Loucy (cell line): ENCODE data around the gene PDK2.

ENCODE experiments used
- H2AFZ ChIP-seq: fragments of 200-600 bp; sonication (generic); 2 replicates; pipeline ENCODE4 v1.6.0; 2016; ENCODE audit warnings: antibody characterized with exemption, mild to moderate bottlenecking, low read length, moderate library complexity
- H3F3A ChIP-seq: fragments of 200-600 bp; 2 replicates; pipeline ENCODE4 v1.6.0; 2016; ENCODE audit warnings: antibody characterized with exemption, low read depth, mild to moderate bottlenecking
- H3K27me3 ChIP-seq: fragments of 200-600 bp; sonication (generic); 2 replicates; pipeline ENCODE4 v1.6.1; 2014; ENCODE audit warnings: low read length, mild to moderate bottlenecking; ENCODE audit not compliant: insufficient read depth, poor library complexity, severe bottlenecking
- H3K36me3 ChIP-seq: fragments of 200-600 bp; sonication (generic); 2 replicates; pipeline ENCODE4 v1.6.1; 2016; ENCODE audit warnings: low read length; ENCODE audit not compliant: insufficient read depth
- H3K4me1 ChIP-seq: fragments of 200-600 bp; sonication (generic); 2 replicates; pipeline ENCODE4 v1.5.1; 2014; ENCODE audit warnings: low read length, mild to moderate bottlenecking; ENCODE audit not compliant: insufficient read depth, poor library complexity, severe bottlenecking
- H3K4me2 ChIP-seq: fragments of 200-600 bp; sonication (generic); 2 replicates; pipeline ENCODE4 v1.6.0; 2014; ENCODE audit warnings: antibody characterized with exemption, low read length, low read depth, mild to moderate bottlenecking; ENCODE audit not compliant: poor library complexity, severe bottlenecking
- H3K4me3 ChIP-seq: fragments of 200-600 bp; sonication (generic); 2 replicates; pipeline ENCODE4 v1.5.1; 2014; ENCODE audit warnings: low read length, mild to moderate bottlenecking, mixed read lengths; ENCODE audit not compliant: poor library complexity, severe bottlenecking
- H3K79me2 ChIP-seq: fragments of 200-600 bp; sonication (generic); 2 replicates; pipeline ENCODE4 v1.6.1; 2014; ENCODE audit warnings: low read length; ENCODE audit not compliant: insufficient read depth
- H3K9ac ChIP-seq: fragments of 200-600 bp; sonication (generic); 2 replicates; pipeline ENCODE4 v1.6.0; 2014; ENCODE audit warnings: mild to moderate bottlenecking, low read depth, low read length, moderate library complexity; ENCODE audit not compliant: poor library complexity, severe bottlenecking
- H3K9me2 ChIP-seq: fragments of 200-600 bp; sonication (generic); replicated peaks from 2 replicates; pipeline ENCODE4 v1.6.1; 2016; ENCODE audit warnings: low read depth, low read length, mixed read lengths
- H3K9me3 ChIP-seq: fragments of 200-600 bp; sonication (generic); 2 replicates; pipeline ENCODE4 v1.6.1; 2014; ENCODE audit warnings: mild to moderate bottlenecking, antibody characterized with exemption, low read length, low read depth; ENCODE audit not compliant: insufficient read depth
- H4K20me1 ChIP-seq: fragments of 200-600 bp; sonication (generic); 2 replicates; pipeline ENCODE4 v1.6.0; 2014; ENCODE audit warnings: antibody characterized with exemption, low read length, mild to moderate bottlenecking; ENCODE audit not compliant: insufficient read depth, poor library complexity, severe bottlenecking
- EZH2phosphoT487 ChIP-seq: fragments of 200-600 bp; IDR thresholded peaks from 2 replicates; pipeline ENCODE4 v1.6.1; 2018; ENCODE audit warnings: antibody characterized with exemption, mild to moderate bottlenecking, moderate library complexity, borderline replicate concordance
- TF ChIP-seq, protein P1 (sequence below): fragments of 200-600 bp; sonication (generic); conservative IDR thresholded peaks from 2 replicates; pipeline ENCODE4 v1.5.1; 2014; ENCODE audit warnings: mild to moderate bottlenecking, antibody characterized with exemption, low read length

The PDK2 gene

DNA sequence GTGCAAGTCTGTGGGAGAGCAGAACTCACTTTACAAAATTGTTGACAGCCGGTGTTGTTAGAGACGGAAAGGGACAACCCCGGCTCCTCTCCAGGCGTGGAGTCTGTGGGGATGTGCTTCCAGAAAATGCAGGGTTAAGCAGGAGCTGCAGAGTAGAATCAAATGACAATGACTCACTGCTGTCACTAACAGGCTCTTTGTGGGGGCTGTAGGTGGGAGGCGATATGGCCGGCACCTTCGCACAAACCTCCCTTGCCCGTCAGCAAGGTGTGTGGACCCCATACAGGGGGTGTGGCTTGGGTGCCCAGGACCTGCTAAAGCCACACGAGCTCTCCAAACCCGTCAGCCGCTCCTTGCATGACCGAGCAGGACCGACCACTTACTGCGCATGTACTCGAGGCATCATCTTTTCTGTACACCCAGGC is 5.8 kb downstream of the PDK2 start:
- H3K9ac ChIP-seq, result no peak overlapping the region
- no peaks in the 10 kb centered on the region for H3K36me3 ChIP-seq
- H3F3A ChIP-seq, result no peaks in the 10 kb centered on the region
- no peaks in the 10 kb centered on the region for H4K20me1 ChIP-seq
- H3K9me3 ChIP-seq, result no peaks in the 10 kb centered on the region
- H3K27me3 ChIP-seq, result no peaks in the 10 kb centered on the region
- TF ChIP-seq, protein P1, sequence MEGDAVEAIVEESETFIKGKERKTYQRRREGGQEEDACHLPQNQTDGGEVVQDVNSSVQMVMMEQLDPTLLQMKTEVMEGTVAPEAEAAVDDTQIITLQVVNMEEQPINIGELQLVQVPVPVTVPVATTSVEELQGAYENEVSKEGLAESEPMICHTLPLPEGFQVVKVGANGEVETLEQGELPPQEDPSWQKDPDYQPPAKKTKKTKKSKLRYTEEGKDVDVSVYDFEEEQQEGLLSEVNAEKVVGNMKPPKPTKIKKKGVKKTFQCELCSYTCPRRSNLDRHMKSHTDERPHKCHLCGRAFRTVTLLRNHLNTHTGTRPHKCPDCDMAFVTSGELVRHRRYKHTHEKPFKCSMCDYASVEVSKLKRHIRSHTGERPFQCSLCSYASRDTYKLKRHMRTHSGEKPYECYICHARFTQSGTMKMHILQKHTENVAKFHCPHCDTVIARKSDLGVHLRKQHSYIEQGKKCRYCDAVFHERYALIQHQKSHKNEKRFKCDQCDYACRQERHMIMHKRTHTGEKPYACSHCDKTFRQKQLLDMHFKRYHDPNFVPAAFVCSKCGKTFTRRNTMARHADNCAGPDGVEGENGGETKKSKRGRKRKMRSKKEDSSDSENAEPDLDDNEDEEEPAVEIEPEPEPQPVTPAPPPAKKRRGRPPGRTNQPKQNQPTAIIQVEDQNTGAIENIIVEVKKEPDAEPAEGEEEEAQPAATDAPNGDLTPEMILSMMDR, result no peak
- TF ChIP-seq EZH2phosphoT487, result no peak
- no peak overlapping the region for H3K4me3 ChIP-seq
- no peaks in the 10 kb centered on the region for H3K9me2 ChIP-seq
- peaks cover 22% of the 10 kb centered on the region for H3K4me1 ChIP-seq
- no peak overlapping the region for H2AFZ ChIP-seq
- H3K79me2 ChIP-seq, result peaks cover 6% of the 10 kb centered on the region; the same call in 1 of the 2 replicates
- H3K4me2 ChIP-seq, result no peak overlapping the region

- Histone ChIP-seq H2AFZ (no peak overlapping the region), H3K4me3 (no peak overlapping the region), H3K9me2 (no peaks in the 10 kb centered on the region), H3K9me3 (no peaks in the 10 kb centered on the region), H3K4me2 (no peak overlapping the region), H3K27me3 (no peaks in the 10 kb centered on the region), H3F3A (no peaks in the 10 kb centered on the region), H4K20me1 (no peaks in the 10 kb centered on the region), H3K36me3 (no peaks in the 10 kb centered on the region), H3K4me1 (peaks cover 17% of the 10 kb centered on the region), H3K9ac (no peak overlapping the region), H3K79me2 (peaks cover under 1% of the 10 kb centered on the region; the same call in 1 of the 2 replicates)
- no peak for TF ChIP-seq EZH2phosphoT487
- TF ChIP-seq, protein P1, result no peak
Observed at GRCh38 chr17:50101346-50102163, 6.4 kb downstream of the PDK2 start.

- H3K9ac ChIP-seq, result no peak overlapping the region
Observed at GRCh38 chr17:50102164-50102991, 7.2 kb downstream of the PDK2 start.

More at GRCh38 chr17:50102164-50102991, 7.2 kb downstream of the PDK2 start:
- Histone ChIP-seq H3K9me3 (no peaks in the 10 kb centered on the region), H3F3A (no peaks in the 10 kb centered on the region), H4K20me1 (no peaks in the 10 kb centered on the region), H3K79me2 (no peaks in the 10 kb centered on the region), H3K4me3 (no peak overlapping the region), H3K27me3 (no peaks in the 10 kb centered on the region), H2AFZ (no peak overlapping the region), H3K4me2 (no peak overlapping the region), H3K9me2 (no peaks in the 10 kb centered on the region), H3K36me3 (peaks cover 5% of the 10 kb centered on the region; the same call in 1 of the 2 replicates), H3K4me1 (peaks cover 17% of the 10 kb centered on the region)
- no peak for TF ChIP-seq EZH2phosphoT487
- TF ChIP-seq, protein P1, result no peak
